ENCODE measurements around the gene SEMA3E. TPM values are rescaled to one million over a fixed set of nuclear protein-coding genes. Genes with fewer than 3 reads are reported as not detected.

SEMA3E gene
- total RNA-seq, 4 donors from 2014 or later, result 1.0 to 2.2 (median 2.0) TPM

- no peaks in the 10 kb centered on the region for H3K4me1 ChIP-seq
- TF ChIP-seq EP300 (IDR thresholded peaks at IDR 0.05), result no peak
- TF ChIP-seq CTCF (IDR thresholded peaks at IDR 0.05), result no peak
- no peak for TF ChIP-seq POLR2A (IDR thresholded peaks at IDR 0.05)
- no peak for TF ChIP-seq POLR2AphosphoS5 (IDR thresholded peaks at IDR 0.05)
- WGBS, result 78% methylated on average over 1 of the region's 1 CpG
- no peak overlapping the region for H3K4me3 ChIP-seq
- H3K36me3 ChIP-seq, result no peaks in the 10 kb centered on the region
- no peaks in the 10 kb centered on the region for H3K27me3 ChIP-seq
- no peaks in the 10 kb centered on the region for H3K9me3 ChIP-seq
- no peak overlapping the region for H3K27ac ChIP-seq
- DNase-seq (ENCODE audit: low spot score in 2 of 2), result no peak
Observed at GRCh38 chr7:83693256-83693655, 44.3 kb upstream of the SEMA3E start.

- no peak for DNase-seq (ENCODE audit: low spot score in 2 of 2)
- no peak overlapping the region for H3K4me3 ChIP-seq
- H3K4me1 ChIP-seq, result no peaks in the 10 kb centered on the region
- H3K27ac ChIP-seq, result no peak overlapping the region
- H3K27me3 ChIP-seq, result no peaks in the 10 kb centered on the region
- TF ChIP-seq POLR2AphosphoS5 (IDR thresholded peaks at IDR 0.05) (no peak), POLR2A (IDR thresholded peaks at IDR 0.05) (no peak), EP300 (IDR thresholded peaks at IDR 0.05) (no peak), CTCF (IDR thresholded peaks at IDR 0.05) (no peak)
- no peaks in the 10 kb centered on the region for H3K36me3 ChIP-seq
- no peaks in the 10 kb centered on the region for H3K9me3 ChIP-seq
- WGBS, result 84% methylated on average over 4 of the region's 4 CpGs
Observed at GRCh38 chr7:83691095-83691494, 42.2 kb upstream of the SEMA3E start.

- no peaks in the 10 kb centered on the region for H3K9me3 ChIP-seq
- no peak overlapping the region for H3K4me3 ChIP-seq
- DNase-seq (ENCODE audit: low spot score in 2 of 2), result no peak
- no peaks in the 10 kb centered on the region for H3K36me3 ChIP-seq
- H3K4me1 ChIP-seq, result no peaks in the 10 kb centered on the region
- H3K27me3 ChIP-seq, result no peaks in the 10 kb centered on the region
- no peak for TF ChIP-seq EP300 (IDR thresholded peaks at IDR 0.05)
- no peak for TF ChIP-seq POLR2AphosphoS5 (IDR thresholded peaks at IDR 0.05)
- no peak for TF ChIP-seq POLR2A (IDR thresholded peaks at IDR 0.05)
- no peak for TF ChIP-seq CTCF (IDR thresholded peaks at IDR 0.05)
- 51% methylated on average over 1 of the region's 1 CpG for WGBS
- H3K27ac ChIP-seq, result no peak overlapping the region
Observed at GRCh38 chr7:83689855-83690254, 40.9 kb upstream of the SEMA3E start.

GRCh38 chr7:83686416-83686815 is 37.5 kb upstream of the SEMA3E start:
- Histone ChIP-seq H3K4me1 (no peaks in the 10 kb centered on the region), H3K27ac (no peak overlapping the region), H3K4me3 (no peak overlapping the region), H3K9me3 (no peaks in the 10 kb centered on the region), H3K36me3 (no peaks in the 10 kb centered on the region), H3K27me3 (no peaks in the 10 kb centered on the region)
- WGBS, result 95% methylated on average over 1 of the region's 1 CpG
- no peak for DNase-seq (ENCODE audit: low spot score in 2 of 2)
- TF ChIP-seq EP300 (IDR thresholded peaks at IDR 0.05) (no peak), POLR2AphosphoS5 (IDR thresholded peaks at IDR 0.05) (no peak), POLR2A (IDR thresholded peaks at IDR 0.05) (no peak), CTCF (IDR thresholded peaks at IDR 0.05) (no peak)

- no peaks in the 10 kb centered on the region for H3K4me1 ChIP-seq
- H3K4me3 ChIP-seq, result no peak overlapping the region
- TF ChIP-seq CTCF (IDR thresholded peaks at IDR 0.05) (no peak), EP300 (IDR thresholded peaks at IDR 0.05) (no peak), POLR2A (IDR thresholded peaks at IDR 0.05) (no peak), POLR2AphosphoS5 (IDR thresholded peaks at IDR 0.05) (no peak)
- H3K36me3 ChIP-seq, result no peaks in the 10 kb centered on the region
- no peaks in the 10 kb centered on the region for H3K9me3 ChIP-seq
- WGBS, result 61% methylated on average over 3 of the region's 3 CpGs
- no peaks in the 10 kb centered on the region for H3K27me3 ChIP-seq
- DNase-seq (ENCODE audit: low spot score in 2 of 2), result no peak
- H3K27ac ChIP-seq, result no peak overlapping the region
Observed at GRCh38 chr7:83684928-83685327, 36.0 kb upstream of the SEMA3E start.

All from suprapubic skin (tissue), 4 donors.